ENCODE data around the gene EIF2D.

Gene EIF2D

GRCh38 chr1:206563367-206564207 lies 48.7 kb downstream of the EIF2D start:
- DNase-seq (ENCODE audit: low read depth): no peak
- TF ChIP-seq CTCF (IDR thresholded peaks at IDR 0.05; ENCODE audit: control insufficient read depth, insufficient read depth, low read depth, low read length, missing control alignments): no peak
- H3K4me3 ChIP-seq (ENCODE audit: control insufficient read depth, low read depth, low read length): no peak overlapping the region

- no peak for DNase-seq (ENCODE audit: low read depth)
- TF ChIP-seq CTCF (IDR thresholded peaks at IDR 0.05; ENCODE audit: control insufficient read depth, insufficient read depth, low read depth, low read length, missing control alignments): no peak
- no peak overlapping the region for H3K4me3 ChIP-seq (ENCODE audit: control insufficient read depth, low read depth, low read length)
Measured at GRCh38 chr1:206560007-206560716, 52.1 kb downstream of the EIF2D start.

- DNase-seq (ENCODE audit: low read depth): no peak
- TF ChIP-seq CTCF (IDR thresholded peaks at IDR 0.05; ENCODE audit: control insufficient read depth, insufficient read depth, low read depth, low read length, missing control alignments): no peak
- H3K4me3 ChIP-seq (ENCODE audit: control insufficient read depth, low read depth, low read length): no peak overlapping the region
Measured at GRCh38 chr1:206559672-206559995, 52.6 kb downstream of the EIF2D start.

GRCh38 chr1:206558794-206559671 lies 53.2 kb downstream of the EIF2D start:
- H3K4me3 ChIP-seq (ENCODE audit: control insufficient read depth, low read depth, low read length): no peak overlapping the region
- no peak for DNase-seq (ENCODE audit: low read depth)

GRCh38 chr1:206557636-206558473 lies 54.4 kb downstream of the EIF2D start:
- DNase-seq (ENCODE audit: low read depth): no peak
- no peak for TF ChIP-seq CTCF (IDR thresholded peaks at IDR 0.05; ENCODE audit: control insufficient read depth, insufficient read depth, low read depth, low read length, missing control alignments)
- peak overlapping the region; percentile 45 for H3K4me3 ChIP-seq (ENCODE audit: control insufficient read depth, low read depth, low read length)

More at GRCh38 chr1:206558794-206559671, 53.2 kb downstream of the EIF2D start:
- no peak for TF ChIP-seq CTCF (IDR thresholded peaks at IDR 0.05; ENCODE audit: control insufficient read depth, insufficient read depth, low read depth, low read length, missing control alignments)
